Chondrocyte (in vitro differentiated cells): ENCODE results near the gene ARID5B. TPM values are rescaled to one million over a fixed set of nuclear protein-coding genes. Genes with fewer than 3 reads are reported as not detected.

Source experiments
- DNase-seq: peaks from one replicate; pipeline ENCODE4 v3.0.0; 2021; ENCODE audit warnings: mixed read lengths, low spot score
- H3K27ac Mint-ChIP-seq: one replicate; pipeline ENCODE4 v1.8.0; 2021; ENCODE audit warnings: mild to moderate bottlenecking, moderate library complexity, mixed read lengths; ENCODE audit not compliant: unreplicated experiment
- H3K27me3 Mint-ChIP-seq: 2 replicates; pipeline ENCODE4 v1.8.0; 2021; ENCODE audit warnings: low read depth, mixed read lengths
- H3K36me3 Mint-ChIP-seq: 2 replicates; pipeline ENCODE4 v1.8.0; 2021; ENCODE audit warnings: low read depth, mixed read lengths
- H3K4me1 Mint-ChIP-seq: 2 replicates; pipeline ENCODE4 v1.8.0; 2021; ENCODE audit warnings: low read depth, mild to moderate bottlenecking, mixed read lengths
- H3K4me3 Mint-ChIP-seq: one replicate; pipeline ENCODE4 v1.8.0; 2021; ENCODE audit warnings: mild to moderate bottlenecking, moderate library complexity, mixed read lengths; ENCODE audit not compliant: unreplicated experiment
- H3K9me3 Mint-ChIP-seq: 2 replicates; pipeline ENCODE4 v1.8.0; 2021; ENCODE audit warnings: low read depth, mixed read lengths
- total RNA-seq: library from RNA; stranded (reverse); gene quantifications from 3 replicates; pipeline ENCODE4 v1.2.1, GENCODE V29; 2021
- TF ChIP-seq, protein P1 (sequence below): fragments of 200-600 bp; sonication (generic); IDR thresholded peaks from 2 replicates; pipeline ENCODE4 v1.5.0; 2021; ENCODE audit warnings: antibody characterized with exemption, mild to moderate bottlenecking, moderate library complexity

ARID5B gene
- total RNA-seq, 1 donor from 2014 or later = 93.6 TPM

DNA sequence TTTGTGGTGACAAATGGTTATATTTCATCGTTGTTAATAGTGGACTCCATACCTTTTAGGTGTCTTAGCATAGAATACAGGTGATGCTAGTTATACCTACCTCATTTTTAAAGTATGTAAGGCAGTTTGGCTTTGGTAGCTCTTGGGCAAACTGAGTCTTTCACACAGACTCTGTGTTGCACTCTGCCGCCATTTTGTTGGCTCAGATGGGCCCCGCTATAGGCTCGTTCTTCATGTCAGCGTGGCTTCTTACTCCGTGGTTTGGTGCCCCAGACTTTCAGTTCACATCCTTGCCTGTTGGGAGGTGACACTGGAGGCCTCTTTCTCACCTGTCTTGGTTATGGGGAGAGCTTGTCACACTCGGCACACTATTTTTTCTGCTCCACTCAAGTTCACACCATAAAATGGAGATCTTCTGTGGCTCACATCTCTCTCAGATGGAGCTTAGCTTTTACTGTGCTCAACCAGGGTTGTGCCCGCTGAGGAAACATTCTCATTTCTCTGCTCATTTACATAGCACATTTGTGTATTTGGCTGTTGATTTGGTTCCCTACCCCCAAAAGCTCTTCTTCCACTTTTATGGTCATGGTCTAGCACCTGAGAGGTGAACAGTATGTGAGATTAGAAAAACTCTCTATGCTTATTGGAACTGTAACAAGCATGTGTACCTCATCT is 178.5 kb downstream of the ARID5B start:
- no peaks in the 10 kb centered on the region for H3K27me3 Mint-ChIP-seq
- no peak for DNase-seq
- H3K27ac Mint-ChIP-seq = peak overlapping the region; percentile 98
- H3K9me3 Mint-ChIP-seq = no peaks in the 10 kb centered on the region
- TF ChIP-seq, protein P1, sequence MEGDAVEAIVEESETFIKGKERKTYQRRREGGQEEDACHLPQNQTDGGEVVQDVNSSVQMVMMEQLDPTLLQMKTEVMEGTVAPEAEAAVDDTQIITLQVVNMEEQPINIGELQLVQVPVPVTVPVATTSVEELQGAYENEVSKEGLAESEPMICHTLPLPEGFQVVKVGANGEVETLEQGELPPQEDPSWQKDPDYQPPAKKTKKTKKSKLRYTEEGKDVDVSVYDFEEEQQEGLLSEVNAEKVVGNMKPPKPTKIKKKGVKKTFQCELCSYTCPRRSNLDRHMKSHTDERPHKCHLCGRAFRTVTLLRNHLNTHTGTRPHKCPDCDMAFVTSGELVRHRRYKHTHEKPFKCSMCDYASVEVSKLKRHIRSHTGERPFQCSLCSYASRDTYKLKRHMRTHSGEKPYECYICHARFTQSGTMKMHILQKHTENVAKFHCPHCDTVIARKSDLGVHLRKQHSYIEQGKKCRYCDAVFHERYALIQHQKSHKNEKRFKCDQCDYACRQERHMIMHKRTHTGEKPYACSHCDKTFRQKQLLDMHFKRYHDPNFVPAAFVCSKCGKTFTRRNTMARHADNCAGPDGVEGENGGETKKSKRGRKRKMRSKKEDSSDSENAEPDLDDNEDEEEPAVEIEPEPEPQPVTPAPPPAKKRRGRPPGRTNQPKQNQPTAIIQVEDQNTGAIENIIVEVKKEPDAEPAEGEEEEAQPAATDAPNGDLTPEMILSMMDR = no peak
- peaks cover 16% of the 10 kb centered on the region for H3K36me3 Mint-ChIP-seq
- peaks cover 95% of the 10 kb centered on the region for H3K4me1 Mint-ChIP-seq
- no peak overlapping the region for H3K4me3 Mint-ChIP-seq

DNA sequence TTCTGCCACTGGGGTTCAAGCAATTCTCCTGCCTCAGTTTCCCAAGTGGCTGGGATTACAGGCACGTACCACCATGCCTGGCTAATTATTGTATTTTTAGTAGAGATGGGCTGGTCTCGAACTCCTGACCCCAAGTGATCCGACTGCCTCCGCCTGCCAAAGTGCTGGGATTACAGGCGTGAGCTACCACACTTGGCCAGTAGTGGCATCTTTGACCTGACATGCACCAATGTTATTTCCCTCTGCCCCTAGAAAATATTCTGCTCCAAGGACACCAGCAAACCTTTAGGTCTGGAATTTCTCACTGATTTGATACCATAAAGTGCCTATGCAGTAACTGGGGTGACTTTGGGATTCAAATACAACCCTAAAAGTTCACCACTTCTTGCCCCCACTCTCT is 179.4 kb downstream of the ARID5B start:
- no peak for DNase-seq
- H3K4me1 Mint-ChIP-seq = peaks cover 97% of the 10 kb centered on the region
- no peak overlapping the region for H3K4me3 Mint-ChIP-seq
- no peaks in the 10 kb centered on the region for H3K9me3 Mint-ChIP-seq
- H3K27ac Mint-ChIP-seq = peak overlapping the region; percentile 98
- TF ChIP-seq, protein P1 = peak; percentile 28
- no peaks in the 10 kb centered on the region for H3K27me3 Mint-ChIP-seq
- peaks cover 19% of the 10 kb centered on the region for H3K36me3 Mint-ChIP-seq

DNA sequence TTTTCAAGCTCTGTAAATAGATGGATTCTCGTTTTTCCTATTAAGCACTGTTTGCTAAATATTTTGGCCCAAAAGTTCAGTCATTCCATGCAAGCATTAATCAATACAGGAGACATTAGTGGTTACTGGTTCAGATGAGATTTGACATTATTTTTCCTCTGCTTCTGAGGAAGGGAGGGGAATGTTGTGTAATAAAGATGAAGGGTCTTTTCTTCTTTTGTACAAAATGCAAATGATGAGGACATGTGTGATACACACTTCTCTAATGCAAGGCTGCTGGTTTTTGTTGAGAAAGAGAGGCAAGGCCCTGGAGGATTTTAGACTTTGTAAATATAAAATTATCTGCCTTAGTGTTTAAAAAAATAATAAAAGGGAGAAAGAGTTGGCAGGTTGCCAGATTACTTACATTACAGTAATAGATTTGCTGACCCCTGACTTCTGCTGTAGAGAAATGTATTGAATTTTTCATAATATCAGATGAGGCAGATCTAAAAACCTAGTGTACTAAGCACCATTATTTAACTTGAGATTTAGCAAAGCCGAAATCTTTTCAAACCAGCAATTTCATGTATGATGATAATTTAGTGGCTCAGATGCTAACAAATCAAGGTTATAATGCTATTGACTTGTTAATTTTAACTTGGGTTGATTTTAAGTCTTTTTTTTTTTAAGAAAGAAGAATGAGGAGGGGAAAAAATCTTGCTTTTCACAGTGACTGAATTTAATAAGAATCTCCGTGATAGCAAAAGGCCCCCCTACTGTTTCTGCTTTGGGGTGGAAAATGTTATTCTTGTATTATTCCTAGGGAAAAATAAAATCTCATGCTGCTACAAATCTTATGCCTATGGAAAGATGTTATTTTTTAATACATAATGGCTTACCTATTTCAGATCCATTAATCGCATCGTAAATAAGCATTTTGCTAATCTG is 180.1 kb downstream of the ARID5B start:
- no peak for DNase-seq
- H3K27me3 Mint-ChIP-seq = no peaks in the 10 kb centered on the region
- H3K4me1 Mint-ChIP-seq = peaks cover 92% of the 10 kb centered on the region
- H3K9me3 Mint-ChIP-seq = no peaks in the 10 kb centered on the region
- TF ChIP-seq, protein P1 = no peak
- no peak overlapping the region for H3K4me3 Mint-ChIP-seq
- H3K36me3 Mint-ChIP-seq = peaks cover 22% of the 10 kb centered on the region
- H3K27ac Mint-ChIP-seq = peak overlapping the region; percentile 98

DNA sequence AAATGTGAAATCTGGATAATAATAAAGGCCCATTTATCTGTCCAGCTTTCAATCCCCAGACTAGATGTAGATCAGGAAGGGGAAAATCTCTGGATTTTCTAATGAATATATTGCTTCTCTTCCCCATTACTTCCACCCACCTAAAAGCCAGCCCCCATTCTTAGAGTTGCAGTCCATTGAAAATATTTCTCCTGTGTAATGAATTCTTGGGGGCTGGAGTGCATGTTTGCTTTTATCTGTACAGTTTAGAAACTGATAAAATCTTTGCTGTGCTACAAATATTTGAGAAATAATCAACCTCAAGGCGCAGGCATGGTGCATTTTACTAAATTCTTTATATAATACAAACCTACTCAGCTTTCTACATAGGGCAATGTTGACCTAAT is 180.8 kb downstream of the ARID5B start:
- H3K36me3 Mint-ChIP-seq = peaks cover 21% of the 10 kb centered on the region
- H3K4me3 Mint-ChIP-seq = no peak overlapping the region
- TF ChIP-seq, protein P1 = no peak
- DNase-seq = no peak
- H3K27me3 Mint-ChIP-seq = no peaks in the 10 kb centered on the region
- peak overlapping the region; percentile 98 for H3K27ac Mint-ChIP-seq
- H3K4me1 Mint-ChIP-seq = peaks cover 86% of the 10 kb centered on the region
- no peaks in the 10 kb centered on the region for H3K9me3 Mint-ChIP-seq

DNA sequence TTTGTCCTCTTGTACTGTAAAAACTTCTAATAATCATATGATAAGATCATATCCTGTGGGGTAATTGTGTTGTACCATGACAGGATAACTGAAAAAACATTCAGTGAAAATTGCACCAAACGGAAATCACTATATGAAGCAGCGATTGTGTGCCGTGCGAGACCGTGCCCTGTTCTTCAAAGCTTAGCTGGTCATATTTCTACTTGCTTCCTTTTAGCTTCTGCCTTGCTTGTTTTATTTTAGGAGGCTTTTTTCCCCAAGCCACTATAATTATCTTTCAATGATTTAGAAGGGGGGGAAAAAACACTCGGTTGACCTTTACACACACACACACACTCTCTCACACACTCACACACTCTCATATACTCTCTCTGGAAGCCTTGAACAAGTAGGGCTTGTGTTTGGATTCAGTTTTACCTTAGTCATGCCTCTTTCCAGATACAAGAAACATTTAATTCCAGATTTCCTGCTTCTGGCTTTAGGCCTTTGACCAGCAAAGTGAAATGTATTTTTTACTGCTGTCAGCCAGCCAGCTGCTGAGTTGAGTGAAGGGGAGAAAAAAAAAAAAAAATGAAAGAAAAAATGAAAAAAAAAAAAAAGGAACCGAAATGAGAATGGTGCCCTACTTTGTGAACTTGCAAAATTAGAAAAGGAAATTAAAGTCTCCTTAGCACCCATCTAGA is 181.4 kb downstream of the ARID5B start:
- H3K36me3 Mint-ChIP-seq = peaks cover 24% of the 10 kb centered on the region
- H3K4me1 Mint-ChIP-seq = peaks cover 84% of the 10 kb centered on the region
- no peaks in the 10 kb centered on the region for H3K9me3 Mint-ChIP-seq
- peak overlapping the region; percentile 98 for H3K27ac Mint-ChIP-seq
- H3K4me3 Mint-ChIP-seq = peak overlapping the region; percentile 23
- DNase-seq = no peak
- TF ChIP-seq, protein P1 = no peak
- H3K27me3 Mint-ChIP-seq = no peaks in the 10 kb centered on the region
